Keratinocyte (primary cell): ENCODE data around the gene HSD17B1.

Source experiments
- EZH2 ChIP-seq: IDR thresholded peaks from one replicate; pipeline ENCODE4 v1.6.1; 2012; ENCODE audit warnings: inconsistent platforms, mild to moderate bottlenecking, low read length, moderate library complexity
- TF ChIP-seq, protein P1 (sequence below), 3 experiments: IDR thresholded peaks in 1 of 3; conservative IDR thresholded peaks in 1 of 3; optimal IDR thresholded peaks in 1 of 3; 2 replicates in 2 of 3; 3 replicates in 1 of 3; pipeline versions ENCODE3 to v1.5.1; 2011; ENCODE audit warnings: low read length in 3 of 3, mild to moderate bottlenecking in 3 of 3, moderate library complexity in 2 of 3, control low read depth in 1 of 3, inconsistent platforms in 1 of 3; ENCODE audit not compliant: insufficient read depth in 2 of 3; ENCODE audit errors: extremely low read depth in 1 of 3

GRCh38 chr17:42518755-42519545 lies 33.8 kb upstream of the HSD17B1 start:
- TF ChIP-seq, protein P1, sequence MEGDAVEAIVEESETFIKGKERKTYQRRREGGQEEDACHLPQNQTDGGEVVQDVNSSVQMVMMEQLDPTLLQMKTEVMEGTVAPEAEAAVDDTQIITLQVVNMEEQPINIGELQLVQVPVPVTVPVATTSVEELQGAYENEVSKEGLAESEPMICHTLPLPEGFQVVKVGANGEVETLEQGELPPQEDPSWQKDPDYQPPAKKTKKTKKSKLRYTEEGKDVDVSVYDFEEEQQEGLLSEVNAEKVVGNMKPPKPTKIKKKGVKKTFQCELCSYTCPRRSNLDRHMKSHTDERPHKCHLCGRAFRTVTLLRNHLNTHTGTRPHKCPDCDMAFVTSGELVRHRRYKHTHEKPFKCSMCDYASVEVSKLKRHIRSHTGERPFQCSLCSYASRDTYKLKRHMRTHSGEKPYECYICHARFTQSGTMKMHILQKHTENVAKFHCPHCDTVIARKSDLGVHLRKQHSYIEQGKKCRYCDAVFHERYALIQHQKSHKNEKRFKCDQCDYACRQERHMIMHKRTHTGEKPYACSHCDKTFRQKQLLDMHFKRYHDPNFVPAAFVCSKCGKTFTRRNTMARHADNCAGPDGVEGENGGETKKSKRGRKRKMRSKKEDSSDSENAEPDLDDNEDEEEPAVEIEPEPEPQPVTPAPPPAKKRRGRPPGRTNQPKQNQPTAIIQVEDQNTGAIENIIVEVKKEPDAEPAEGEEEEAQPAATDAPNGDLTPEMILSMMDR (optimal IDR thresholded peaks at IDR 0.05 in 1 of 3, IDR thresholded peaks at IDR 0.05 in 1 of 3, conservative IDR thresholded peaks at IDR 0.05 in 1 of 3; ENCODE audit: extremely low read depth in 1 of 3, insufficient read depth in 2 of 3, low read length in 3 of 3), result no peak
- TF ChIP-seq EZH2, result no peak
